HG03095 (cell line): Measurements from ENCODE around the gene PRR33.
"Not testable (repeated sequence)": the region's sequence is repeated elsewhere in the genome, so short reads cannot be mapped to it uniquely, and the experiment has no call there.

ENCODE experiments used
- ATAC-seq: cut with Tn5 transposase; IDR thresholded peaks from one replicate; pipeline ENCODE4 v1.9.1; 2021; ENCODE audit warnings: moderate library complexity; ENCODE audit not compliant: unreplicated experiment

PRR33 gene

GRCh38 chr11:1890856-1891830, 552 bp downstream of the PRR33 start:
- ATAC-seq, result no peak

- ATAC-seq, result no peak
These were observed 1.5 kb downstream of the PRR33 start for GRCh38 chr11:1889941-1890855.

GRCh38 chr11:1889224-1889930, 2.3 kb downstream of the PRR33 start:
- no peak for ATAC-seq

GRCh38 chr11:1888811-1889210, 2.9 kb downstream of the PRR33 start:
- no peak for ATAC-seq

DNA sequence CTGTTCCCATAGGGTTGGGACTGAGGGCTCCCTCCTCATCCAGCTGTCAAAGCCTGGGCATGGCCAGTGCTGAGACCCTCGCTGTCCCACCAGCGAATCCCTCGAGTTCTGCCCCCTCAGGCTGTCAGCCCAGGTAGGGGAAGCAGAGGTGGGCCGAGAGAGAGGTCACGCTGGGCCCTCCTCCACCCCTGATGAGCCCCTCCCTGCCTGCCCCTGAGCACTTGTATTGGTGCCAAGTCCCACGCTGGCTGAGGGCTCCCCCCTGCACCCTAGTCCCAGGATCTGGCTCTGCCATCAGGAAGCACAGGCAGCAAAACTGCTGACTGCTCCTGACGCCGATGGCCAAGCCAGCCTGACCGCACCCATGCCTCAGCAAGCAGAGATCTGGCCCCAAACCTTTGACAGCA, 3.3 kb downstream of the PRR33 start:
- no peak for ATAC-seq

- ATAC-seq, result no peak
These were observed 4.0 kb downstream of the PRR33 start for GRCh38 chr11:1887451-1888346.

GRCh38 chr11:1886551-1886950, 5.1 kb downstream of the PRR33 start:
- not testable (repeated sequence) for ATAC-seq

DNA sequence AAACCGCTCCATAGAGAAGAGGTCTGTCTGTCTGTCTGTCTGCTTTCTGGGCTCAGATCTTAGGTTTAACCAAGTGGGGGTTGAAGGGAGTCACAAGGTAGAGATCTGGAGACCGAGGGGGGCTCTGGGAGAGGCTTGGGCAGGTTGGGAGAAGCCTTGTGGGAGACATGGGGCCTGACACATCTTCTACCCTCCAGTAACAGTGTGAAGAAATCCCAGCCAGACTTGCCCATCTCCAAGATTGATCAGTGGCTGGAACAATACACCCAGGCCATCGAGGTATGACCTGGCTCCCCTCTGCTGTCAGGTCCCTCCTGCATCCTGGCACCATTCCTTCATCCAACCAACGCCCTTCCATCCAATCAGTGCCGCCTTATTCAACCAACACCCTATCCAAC, 7.4 kb downstream of the PRR33 start:
- ATAC-seq, result no peak

- no peak for ATAC-seq
These were observed 8.1 kb downstream of the PRR33 start for GRCh38 chr11:1883346-1884302.

- peak; percentile 58 for ATAC-seq
These were observed 9.1 kb downstream of the PRR33 start for GRCh38 chr11:1882265-1883238.

DNA sequence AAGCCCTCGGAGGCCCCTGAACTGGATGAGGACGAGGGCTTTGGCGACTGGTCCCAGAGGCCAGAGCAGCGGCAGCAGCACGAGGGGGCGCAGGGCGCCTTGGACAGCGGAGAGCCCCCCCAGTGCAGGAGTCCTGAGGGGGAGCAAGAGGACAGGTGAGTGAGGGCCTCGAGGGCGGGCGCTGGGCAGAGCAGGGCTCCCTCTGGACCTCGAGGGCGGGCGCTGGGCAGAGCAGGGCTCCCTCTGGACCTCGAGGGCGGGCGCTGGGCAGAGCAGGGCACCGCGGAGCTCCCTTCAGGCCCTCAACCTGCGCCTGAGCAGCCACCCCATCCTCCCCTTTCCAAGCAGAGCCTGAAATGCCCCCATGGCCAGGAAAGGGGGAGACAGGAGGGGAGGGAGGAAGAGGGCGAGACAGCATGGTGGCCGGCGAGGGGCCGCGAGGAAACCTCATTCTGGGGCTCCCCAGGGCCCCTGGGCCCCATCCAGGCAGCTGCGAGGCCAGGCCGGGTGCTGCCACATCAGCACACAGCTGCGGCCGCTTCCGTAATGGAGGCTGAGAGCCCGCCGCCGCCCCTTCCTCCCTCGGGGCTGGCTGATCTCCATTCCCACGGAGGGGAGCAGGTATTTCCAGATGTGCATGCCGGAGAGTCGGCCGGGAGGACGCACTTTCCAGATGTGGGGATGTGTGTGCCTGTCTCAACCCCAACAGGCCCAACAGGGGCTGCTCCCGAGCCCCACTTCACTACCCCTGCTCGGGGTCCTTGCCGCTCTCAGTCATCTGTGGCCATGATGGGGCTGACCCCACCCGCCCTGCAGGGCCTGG, 10.0 kb downstream of the PRR33 start:
- peak; percentile 31 for ATAC-seq

- no peak for ATAC-seq
These were observed 10.8 kb downstream of the PRR33 start for GRCh38 chr11:1880746-1881441.

- ATAC-seq, result no peak
These were observed 11.6 kb downstream of the PRR33 start for GRCh38 chr11:1879941-1880720.

DNA sequence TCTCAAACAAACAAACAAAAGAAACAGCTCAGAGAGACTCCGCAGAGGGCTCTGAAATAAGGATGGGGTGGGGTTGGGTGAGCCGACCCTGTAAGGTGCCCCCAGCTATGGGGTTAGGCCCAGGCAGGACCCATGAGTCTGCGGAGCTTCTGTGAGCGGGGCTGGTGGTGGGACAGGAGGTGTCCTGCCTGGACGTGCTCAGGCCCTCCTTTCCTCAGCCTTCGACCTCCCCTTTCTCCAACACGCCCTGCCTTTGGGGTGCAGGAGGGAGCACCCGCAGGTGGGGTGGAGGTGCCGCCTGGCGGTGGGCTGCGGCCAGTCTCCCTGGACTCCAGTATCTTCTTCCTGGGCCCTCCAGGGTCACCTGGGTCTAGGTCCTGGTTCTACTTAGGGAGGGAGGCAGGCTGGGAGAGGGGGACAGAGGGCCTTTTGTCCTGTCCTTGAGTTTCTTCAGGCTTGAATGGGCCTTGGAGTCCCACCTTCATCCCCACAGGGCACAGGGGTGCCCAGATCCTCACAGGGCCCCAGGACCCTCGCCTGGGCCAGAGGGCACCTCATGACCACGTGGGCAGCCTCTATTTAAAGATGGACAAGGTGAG, 12.3 kb downstream of the PRR33 start:
- no peak for ATAC-seq
